Hippocampal formation (tissue), 2 donors: Measurements from ENCODE around the gene LIMS1.
A peak's percentile ranks its signal among the peaks of the same experiment; 100 is the strongest.
"Not testable (repeated sequence)": the region's sequence is repeated elsewhere in the genome, so short reads cannot be mapped to it uniquely, and the experiment has no call there.

ENCODE experiments used
- DNase-seq, 2 donors: peaks; one replicate each; lab custom pipeline; 2025; lab: John Stamatoyannopoulos, UW

Gene LIMS1

GRCh38 chr2:108587621-108588020, 53.4 kb downstream of the LIMS1 start:
- DNase-seq: no peak

DNA sequence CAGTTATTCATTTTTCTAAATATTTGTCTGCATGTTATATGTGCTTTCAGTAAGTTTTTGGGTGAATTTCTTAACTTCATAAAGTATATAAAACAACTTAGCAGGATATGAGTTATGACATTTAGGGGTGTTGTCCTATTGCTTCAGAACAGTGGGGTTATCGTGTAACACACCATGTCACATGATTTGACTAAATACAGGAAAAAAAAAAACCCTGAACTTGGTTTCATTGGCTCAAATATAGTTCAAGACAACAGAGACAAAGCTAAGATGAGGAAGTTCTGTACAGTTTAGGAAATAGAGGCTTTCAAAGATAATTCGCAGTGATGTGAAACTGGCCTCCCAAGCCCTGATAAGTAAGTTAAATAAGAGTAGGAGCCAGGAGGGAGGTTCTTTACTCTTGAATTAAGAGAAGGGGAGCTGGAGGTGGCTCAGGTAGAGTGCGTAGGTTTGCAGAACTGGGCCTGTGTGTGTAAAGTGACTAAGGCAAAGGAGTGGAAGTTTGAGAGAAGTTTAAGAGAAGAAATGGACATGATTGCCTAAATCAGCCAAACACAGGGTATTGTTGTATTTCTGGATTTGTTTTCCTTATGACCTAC, 53.9 kb downstream of the LIMS1 start:
- no peak for DNase-seq

DNA sequence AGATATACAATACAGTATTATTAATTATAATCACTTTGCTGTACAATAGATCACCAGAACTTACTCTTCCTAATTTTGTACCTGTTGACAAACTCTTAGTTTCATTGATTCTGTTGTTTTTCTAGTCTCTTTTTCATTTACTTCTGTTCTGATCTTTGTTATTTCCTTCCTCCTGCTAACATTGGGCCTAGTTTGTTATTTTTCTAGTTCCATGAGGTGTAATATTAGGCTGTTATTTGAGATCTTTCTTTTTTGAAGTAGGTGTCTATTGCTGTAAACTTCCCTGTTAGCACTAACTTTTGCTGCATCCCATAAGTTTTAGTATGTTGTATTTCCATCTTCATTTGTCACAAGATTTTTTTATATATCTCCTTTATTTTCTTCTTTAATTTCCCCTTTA, 55.1 kb downstream of the LIMS1 start:
- DNase-seq: no peak

DNA sequence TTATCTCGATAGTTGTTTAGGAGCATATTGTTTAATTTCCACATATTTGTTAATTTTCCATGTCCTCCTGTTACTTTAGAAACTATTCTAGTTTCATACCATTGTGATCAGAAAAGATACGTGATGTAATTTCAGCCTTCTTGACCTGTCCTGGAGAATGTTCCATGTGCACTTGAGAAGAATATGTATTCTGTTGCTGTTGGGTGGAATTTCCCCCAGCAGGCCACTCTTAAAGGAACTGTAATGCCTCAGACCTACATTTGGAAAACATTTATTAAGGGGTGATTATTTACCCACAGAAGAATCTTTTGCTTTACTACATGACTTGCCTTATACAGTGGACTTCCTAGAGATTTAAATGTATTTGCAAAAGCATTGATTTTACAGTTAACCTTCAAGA, 55.5 kb downstream of the LIMS1 start:
- DNase-seq: no peak

DNA sequence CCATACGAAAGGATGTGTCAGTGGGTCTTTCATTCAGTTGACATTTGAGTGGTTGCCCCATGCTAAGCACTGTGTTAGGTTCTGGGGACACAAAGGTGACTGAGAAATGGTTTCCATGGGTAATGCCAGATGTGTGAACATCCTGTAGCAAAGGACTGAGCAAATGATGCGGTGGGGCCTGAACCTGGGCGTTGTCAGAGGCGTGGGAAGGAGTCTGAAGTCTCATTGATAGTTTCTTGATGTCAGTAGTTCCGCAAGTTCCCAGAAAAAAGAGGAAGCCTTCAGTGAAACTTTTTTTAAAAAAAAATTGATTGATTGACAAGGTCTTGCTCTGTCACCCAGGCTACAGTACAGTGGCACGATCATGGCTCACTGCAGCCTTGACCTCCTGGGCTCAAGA, 56.9 kb downstream of the LIMS1 start:
- DNase-seq: no peak

- no peak for DNase-seq
Measured at GRCh38 chr2:108593547-108594098, 59.4 kb downstream of the LIMS1 start.

DNA sequence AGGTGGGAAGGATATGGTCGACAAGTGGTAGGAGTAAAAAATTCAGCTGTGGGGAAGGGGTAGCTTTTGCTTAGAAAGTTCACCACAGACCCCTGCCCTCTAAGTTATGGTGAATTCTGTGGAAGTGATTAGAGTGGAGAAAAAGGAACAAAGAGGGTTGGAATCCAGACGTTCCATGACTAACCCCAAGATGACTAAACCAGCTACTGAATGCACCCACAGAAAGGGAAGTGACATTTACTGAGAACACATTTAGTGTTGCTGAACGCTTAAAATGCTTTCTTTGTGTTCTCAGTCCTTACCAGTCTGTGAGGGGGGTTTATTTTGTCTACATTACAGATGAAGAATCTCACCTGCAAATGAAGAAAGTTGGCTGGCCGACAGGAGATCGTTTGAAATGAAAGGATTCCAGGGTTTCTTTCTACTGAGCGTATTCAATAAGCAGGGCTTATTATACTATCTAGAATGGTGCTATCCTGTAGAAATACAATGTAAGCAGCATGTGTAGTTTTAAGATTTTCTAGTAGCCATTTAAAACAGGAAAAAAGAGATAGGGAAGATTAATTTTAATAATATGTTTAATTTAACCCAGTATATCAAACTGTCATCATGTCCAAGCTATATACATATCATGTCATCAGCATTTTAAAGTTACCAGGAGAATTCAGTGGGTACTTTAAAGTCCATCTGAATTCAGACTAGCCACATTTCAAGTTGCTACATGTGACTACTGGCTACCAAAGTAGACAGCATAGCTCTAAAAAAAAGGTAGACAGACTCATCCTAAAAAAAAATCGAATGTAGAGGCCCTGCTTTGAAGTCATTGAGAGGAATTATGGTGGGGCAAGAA, 60.1 kb downstream of the LIMS1 start:
- DNase-seq: peak in 1 of 2 donors; percentile 69

GRCh38 chr2:108594982-108595464, 60.8 kb downstream of the LIMS1 start:
- no peak for DNase-seq

DNA sequence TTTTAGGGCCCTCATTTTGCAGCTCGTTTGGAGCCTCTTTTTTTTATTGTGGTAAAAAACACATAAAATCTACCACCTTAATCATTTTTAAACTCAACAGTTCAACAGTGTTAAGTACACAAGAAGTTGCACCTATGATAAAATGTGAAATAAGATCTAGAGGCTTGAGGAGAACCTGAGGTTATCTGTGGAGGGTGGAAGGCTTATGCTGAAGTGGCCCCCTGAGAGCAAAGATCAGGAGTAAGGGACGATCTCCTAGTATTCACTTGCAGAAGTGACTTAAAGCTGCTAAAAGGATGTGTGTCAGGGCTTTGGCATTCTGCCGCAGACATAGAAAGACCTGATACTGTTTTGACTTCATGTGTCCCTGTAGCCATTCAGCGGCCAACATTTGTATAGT, 61.5 kb downstream of the LIMS1 start:
- DNase-seq: not testable (repeated sequence)

- not testable (repeated sequence) for DNase-seq
Measured at GRCh38 chr2:108597105-108597744, 63.0 kb downstream of the LIMS1 start.

DNA sequence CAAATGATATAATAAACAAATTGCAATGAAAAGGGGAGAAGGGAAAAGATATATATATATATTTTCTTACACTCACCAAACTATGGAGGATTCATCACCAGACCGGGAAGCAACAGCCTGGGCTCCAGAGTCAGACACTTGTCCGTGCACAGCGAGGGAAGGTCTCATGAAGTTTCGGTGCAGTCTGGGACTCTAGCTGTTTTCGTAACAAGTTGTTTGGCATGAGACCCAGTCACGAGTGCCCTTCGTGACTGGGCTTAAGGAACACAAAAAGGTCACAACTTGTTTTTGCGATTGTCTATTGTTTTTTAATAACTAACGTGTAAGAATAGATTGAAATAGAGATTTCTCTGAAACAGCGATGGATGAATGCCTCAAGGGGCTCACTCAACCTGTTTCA, 66.9 kb downstream of the LIMS1 start:
- not testable (repeated sequence) for DNase-seq

DNA sequence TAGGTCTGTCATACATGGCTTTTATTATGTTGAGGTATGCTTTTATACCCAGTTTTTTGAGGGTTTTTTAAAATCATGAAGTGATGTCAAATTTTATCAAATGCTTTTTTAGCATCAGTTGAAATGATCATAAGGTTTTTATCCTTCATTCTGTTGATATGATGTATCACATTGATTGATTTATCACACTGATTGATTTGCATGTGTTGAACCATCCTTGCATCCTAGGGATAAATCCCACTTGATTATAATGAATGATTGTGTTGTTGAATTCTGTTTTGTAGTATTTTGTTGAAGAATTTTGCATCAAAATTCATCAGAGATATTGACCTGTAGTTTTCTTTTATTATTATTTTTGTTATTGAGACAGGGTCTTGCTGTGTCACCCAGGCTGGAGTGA, 68.2 kb downstream of the LIMS1 start:
- no peak for DNase-seq

GRCh38 chr2:108604196-108604595, 69.9 kb downstream of the LIMS1 start:
- no peak for DNase-seq

DNA sequence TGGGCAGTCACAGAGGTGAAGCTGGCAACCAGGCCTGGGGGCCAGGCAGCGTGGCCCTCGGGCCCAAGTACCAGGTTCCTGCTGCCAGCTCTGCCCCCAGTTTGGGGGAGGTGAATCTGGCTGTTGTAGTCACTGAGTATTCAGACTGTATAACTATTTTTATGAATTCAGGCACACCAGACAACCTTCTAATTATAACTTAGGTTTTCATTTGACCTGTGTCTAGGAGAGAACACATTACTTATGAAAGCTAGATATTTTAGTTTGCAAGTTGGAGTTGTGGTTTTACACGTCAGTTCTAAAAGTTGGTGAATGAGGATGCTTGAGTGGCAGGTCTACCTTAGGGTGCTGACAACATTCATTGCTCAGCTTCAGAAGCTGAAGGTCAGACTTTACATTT, 71.7 kb downstream of the LIMS1 start:
- no peak for DNase-seq

DNA sequence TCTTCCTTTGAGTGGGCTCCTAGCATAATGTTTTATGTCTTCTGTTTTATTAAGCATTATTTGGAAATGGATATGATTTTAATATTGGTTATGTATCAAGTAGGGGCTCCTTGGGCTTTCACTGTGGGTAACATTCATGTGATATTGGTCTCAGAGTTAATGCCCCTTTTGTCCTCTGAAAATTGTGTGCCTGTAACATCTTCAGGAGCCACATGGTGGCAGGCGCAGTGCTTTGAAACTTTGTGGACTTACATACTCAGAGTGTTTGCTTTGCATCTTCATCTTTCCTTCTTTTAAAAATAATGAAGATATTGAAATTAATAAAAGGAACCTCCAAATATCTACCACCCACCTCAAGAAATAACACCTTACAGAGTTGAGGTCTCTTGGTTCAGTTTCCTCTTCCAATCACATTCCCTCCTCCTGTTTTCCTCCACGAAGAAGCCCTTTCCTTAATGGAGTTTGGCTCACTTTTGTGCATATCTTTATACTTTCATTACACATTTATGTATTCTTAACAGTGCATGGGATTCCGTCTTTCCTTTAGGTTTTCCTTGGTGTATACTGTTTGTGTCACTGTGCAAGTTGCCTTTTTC, 73.5 kb downstream of the LIMS1 start:
- peak in 1 of 2 donors; percentile 35 for DNase-seq

GRCh38 chr2:108611021-108611420, 76.8 kb downstream of the LIMS1 start:
- DNase-seq: no peak

DNA sequence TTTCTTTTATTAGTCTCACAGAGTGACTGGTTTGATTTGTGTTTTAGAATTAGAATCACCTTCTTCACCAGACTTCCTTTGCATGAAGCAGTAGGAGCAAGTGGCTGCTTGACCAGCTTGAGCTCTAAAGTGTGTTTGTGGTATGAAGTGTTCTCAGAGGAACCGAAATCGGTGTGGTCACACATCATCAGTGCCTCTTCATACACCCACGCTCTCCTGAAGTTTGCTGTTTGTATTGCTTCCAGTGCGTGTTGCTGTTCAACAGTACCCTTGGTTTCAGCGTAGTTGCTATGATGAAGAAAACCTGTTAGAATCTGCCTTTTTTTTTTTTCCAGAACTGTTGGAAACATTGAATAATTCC, 77.9 kb downstream of the LIMS1 start:
- DNase-seq: no peak

GRCh38 chr2:108612514-108613183, 78.4 kb downstream of the LIMS1 start:
- DNase-seq: no peak

GRCh38 chr2:108613261-108614042, 79.2 kb downstream of the LIMS1 start:
- no peak for DNase-seq

- DNase-seq: no peak
Measured at GRCh38 chr2:108614043-108614545, 79.8 kb downstream of the LIMS1 start.

- no peak for DNase-seq
Measured at GRCh38 chr2:108614659-108615058, 80.4 kb downstream of the LIMS1 start.
